NCI-H69 (cell line): ENCODE measurements around the gene CCDC57.
"Not testable (repeated sequence)": the region's sequence is repeated elsewhere in the genome, so short reads cannot be mapped to it uniquely, and the experiment has no call there.

Experiments
- DNase-seq: peaks from one replicate; lab custom pipeline; 2025; lab: John Stamatoyannopoulos, UW

The CCDC57 gene

GRCh38 chr17:82212331-82213250 lies at the start of gene CCDC57:
Gene CCDC57 (minus strand): TSS chr17:82212842. CDS start chr17:82201944, 10,898 bp downstream.
- peak; percentile 93 for DNase-seq

GRCh38 chr17:82262344-82262743 lies 49.7 kb upstream of the CCDC57 start:
- no peak for DNase-seq

GRCh38 chr17:82259972-82260961 lies 47.6 kb upstream of the CCDC57 start:
- not testable (repeated sequence) for DNase-seq

- DNase-seq = no peak
These were observed 45.9 kb upstream of the CCDC57 start for GRCh38 chr17:82258555-82258954.

GRCh38 chr17:82257473-82257872 lies 44.8 kb upstream of the CCDC57 start:
- DNase-seq = peak; percentile 18

- DNase-seq = no peak
These were observed 43.7 kb upstream of the CCDC57 start for GRCh38 chr17:82256242-82256885.

- DNase-seq = no peak
These were observed 42.8 kb upstream of the CCDC57 start for GRCh38 chr17:82255402-82255972.

GRCh38 chr17:82254746-82255145 lies 42.1 kb upstream of the CCDC57 start:
- not testable (repeated sequence) for DNase-seq

GRCh38 chr17:82254096-82254495 lies 41.5 kb upstream of the CCDC57 start:
- not testable (repeated sequence) for DNase-seq

- DNase-seq = no peak
These were observed 40.5 kb upstream of the CCDC57 start for GRCh38 chr17:82253179-82253544.

GRCh38 chr17:82252511-82253178 lies 40.0 kb upstream of the CCDC57 start:
- no peak for DNase-seq

- DNase-seq = no peak
These were observed 38.3 kb upstream of the CCDC57 start for GRCh38 chr17:82250868-82251500.

- no peak for DNase-seq
These were observed 37.4 kb upstream of the CCDC57 start for GRCh38 chr17:82249896-82250581.

GRCh38 chr17:82248815-82249674 lies 36.4 kb upstream of the CCDC57 start:
- no peak for DNase-seq

- DNase-seq = no peak
These were observed 35.4 kb upstream of the CCDC57 start for GRCh38 chr17:82247856-82248671.

- DNase-seq = no peak
These were observed 34.7 kb upstream of the CCDC57 start for GRCh38 chr17:82247182-82247823.

GRCh38 chr17:82246365-82247181 lies 33.9 kb upstream of the CCDC57 start:
- peak; percentile 59 for DNase-seq
